GM10847 (cell line): ENCODE data around the gene PIK3R2.

Experiments used
- POLR2A ChIP-seq: IDR thresholded peaks from 2 replicates; pipeline ENCODE4 v1.6.1; 2011; ENCODE audit not compliant: insufficient read length; ENCODE audit errors: extremely low read depth

Gene PIK3R2

GRCh38 chr19:18216789-18217188, 63.8 kb downstream of the PIK3R2 start:
- no peak for TF ChIP-seq POLR2A

- TF ChIP-seq POLR2A: no peak
These were observed 65.2 kb downstream of the PIK3R2 start for GRCh38 chr19:18218159-18218558.

- no peak for TF ChIP-seq POLR2A
These were observed 65.6 kb downstream of the PIK3R2 start for GRCh38 chr19:18218600-18218999.
